HEK293 (cell line): ENCODE measurements around the gene PFKL.

Source experiments
- GLIS2 ChIP-seq: fragments of 450-650 bp; formaldehyde crosslinking; IDR thresholded peaks from 2 replicates; pipeline ENCODE4 v1.5.1; 2016; ENCODE audit warnings: missing biosample characterization, missing genetic modification characterization
- PBX3 ChIP-seq: sonication (generic); formaldehyde crosslinking; IDR thresholded peaks from 2 replicates; pipeline ENCODE4 v1.8.1; 2022; ENCODE audit warnings: mild to moderate bottlenecking, moderate library complexity, missing genetic modification reagents
- SP2 ChIP-seq: fragments of 450-650 bp; formaldehyde crosslinking; IDR thresholded peaks from 2 replicates; pipeline ENCODE4 v1.5.1; 2016; ENCODE audit warnings: missing biosample characterization, missing genetic modification characterization
- TRIM28 ChIP-seq: IDR thresholded peaks from 2 replicates; pipeline ENCODE4 v1.6.1; 2011; ENCODE audit warnings: low read length, control low read depth, borderline replicate concordance
- YY1 ChIP-seq: fragments of 450-650 bp; formaldehyde crosslinking; IDR thresholded peaks from 2 replicates; pipeline ENCODE4 v1.5.1; 2018; ENCODE audit warnings: missing biosample characterization, missing genetic modification characterization
- YY2 ChIP-seq: fragments of 450-650 bp; formaldehyde crosslinking; IDR thresholded peaks from 2 replicates; pipeline ENCODE4 v1.5.1; 2016; ENCODE audit warnings: missing biosample characterization, missing genetic modification characterization
- ZBTB26 ChIP-seq: fragments of 450-650 bp; formaldehyde crosslinking; optimal IDR thresholded peaks from 2 replicates; pipeline ENCODE3; 2016; ENCODE audit warnings: missing biosample characterization, mild to moderate bottlenecking, missing genetic modification characterization
- ZFP3 ChIP-seq: fragments of 450-650 bp; formaldehyde crosslinking; IDR thresholded peaks from 2 replicates; pipeline ENCODE4 v1.5.1; 2016; ENCODE audit warnings: low read depth, missing biosample characterization, missing genetic modification characterization
- ZNF10 ChIP-seq: fragments of 450-650 bp; formaldehyde crosslinking; IDR thresholded peaks from 2 replicates; pipeline ENCODE4 v1.5.1; 2017; ENCODE audit warnings: missing biosample characterization, missing genetic modification characterization
- ZNF2 ChIP-seq: fragments of 450-650 bp; formaldehyde crosslinking; IDR thresholded peaks from 2 replicates; pipeline ENCODE4 v1.5.1; 2016; ENCODE audit warnings: missing biosample characterization, missing genetic modification characterization
- ZNF221 ChIP-seq: fragments of 450-650 bp; formaldehyde crosslinking; IDR thresholded peaks from 2 replicates; pipeline ENCODE4 v1.5.1; 2017; ENCODE audit warnings: missing biosample characterization, missing genetic modification characterization, borderline replicate concordance
- ZNF266 ChIP-seq: fragments of 450-650 bp; formaldehyde crosslinking; IDR thresholded peaks from 2 replicates; pipeline ENCODE4 v1.5.1; 2016; ENCODE audit warnings: missing biosample characterization, missing genetic modification characterization, low read depth
- ZNF302 ChIP-seq: fragments of 450-650 bp; formaldehyde crosslinking; IDR thresholded peaks from 2 replicates; pipeline ENCODE4 v1.5.1; 2016; ENCODE audit warnings: missing biosample characterization, missing genetic modification characterization, low read depth
- ZNF423 ChIP-seq: fragments of 450-650 bp; formaldehyde crosslinking; IDR thresholded peaks from 2 replicates; pipeline ENCODE4 v1.5.1; 2016; ENCODE audit warnings: missing biosample characterization, missing genetic modification characterization
- ZNF433 ChIP-seq: fragments of 450-650 bp; formaldehyde crosslinking; IDR thresholded peaks from 2 replicates; pipeline ENCODE4 v1.5.1; 2016; ENCODE audit warnings: missing biosample characterization, missing genetic modification characterization, low read depth
- ZNF510 ChIP-seq: fragments of 450-650 bp; formaldehyde crosslinking; IDR thresholded peaks from 2 replicates; pipeline ENCODE4 v1.5.1; 2018; ENCODE audit warnings: mild to moderate bottlenecking, missing genetic modification characterization, missing biosample characterization; ENCODE audit not compliant: insufficient replicate concordance
- ZNF514 ChIP-seq: fragments of 450-650 bp; formaldehyde crosslinking; IDR thresholded peaks from 2 replicates; pipeline ENCODE4 v1.5.1; 2016; ENCODE audit warnings: missing biosample characterization, missing genetic modification characterization
- ZNF580 ChIP-seq: fragments of 450-650 bp; formaldehyde crosslinking; IDR thresholded peaks from 2 replicates; pipeline ENCODE4 v1.5.1; 2016; ENCODE audit warnings: missing biosample characterization, missing genetic modification characterization
- ZNF621 ChIP-seq: fragments of 450-650 bp; formaldehyde crosslinking; IDR thresholded peaks from 2 replicates; pipeline ENCODE4 v1.5.1; 2017; ENCODE audit warnings: missing biosample characterization, missing genetic modification characterization
- ZNF626 ChIP-seq: fragments of 450-650 bp; sonication (Bioruptor Pico); formaldehyde crosslinking; IDR thresholded peaks from 2 replicates; pipeline ENCODE4 v1.5.1; 2018; ENCODE audit warnings: missing biosample characterization, missing genetic modification characterization, inconsistent platforms
- ZNF658 ChIP-seq: fragments of 450-650 bp; formaldehyde crosslinking; IDR thresholded peaks from 2 replicates; pipeline ENCODE4; 2016; ENCODE audit warnings: missing biosample characterization, missing genetic modification characterization
- ZNF677 ChIP-seq: fragments of 450-650 bp; IDR thresholded peaks from 2 replicates; pipeline ENCODE4 v1.5.0; 2018; ENCODE audit warnings: missing biosample characterization, mild to moderate bottlenecking, missing genetic modification characterization, moderate library complexity
- ZNF701 ChIP-seq: fragments of 450-650 bp; formaldehyde crosslinking; IDR thresholded peaks from 2 replicates; pipeline ENCODE4 v1.5.1; 2016; ENCODE audit warnings: missing biosample characterization, missing genetic modification characterization
- ZNF704 ChIP-seq: fragments of 450-650 bp; formaldehyde crosslinking; IDR thresholded peaks from 2 replicates; pipeline ENCODE4 v1.5.1; 2016; ENCODE audit warnings: missing biosample characterization, missing genetic modification characterization
- ZNF747 ChIP-seq: fragments of 450-650 bp; formaldehyde crosslinking; IDR thresholded peaks from 2 replicates; pipeline ENCODE4 v1.5.1; 2016; ENCODE audit warnings: missing biosample characterization, missing genetic modification characterization
- ZNF837 ChIP-seq: fragments of 450-650 bp; formaldehyde crosslinking; IDR thresholded peaks from 2 replicates; pipeline ENCODE4 v1.5.1; 2016; ENCODE audit warnings: missing biosample characterization, missing genetic modification characterization
- ZNF843 ChIP-seq: fragments of 450-650 bp; formaldehyde crosslinking; IDR thresholded peaks from 2 replicates; pipeline ENCODE4 v1.5.1; 2016; ENCODE audit warnings: missing biosample characterization, missing genetic modification characterization
- TF ChIP-seq, protein P1 (sequence below): fragments of 450-650 bp; formaldehyde crosslinking; IDR thresholded peaks from 2 replicates; pipeline ENCODE4 v1.5.1; 2016; ENCODE audit warnings: missing biosample characterization, missing genetic modification characterization
- TF ChIP-seq, protein P2 (sequence below): fragments of 450-650 bp; formaldehyde crosslinking; IDR thresholded peaks from 2 replicates; pipeline ENCODE4 v1.5.1; 2017; ENCODE audit warnings: missing biosample characterization, missing genetic modification characterization
- TF ChIP-seq, protein P3 (sequence below): fragments of 450-650 bp; formaldehyde crosslinking; IDR thresholded peaks from 2 replicates; pipeline ENCODE4 v1.5.1; 2016; ENCODE audit warnings: missing biosample characterization, missing genetic modification characterization

PFKL gene

GRCh38 chr21:44338971-44339910 lies 39.4 kb downstream of the PFKL start, which contains the start of gene CFAP410 (continued):
- no peak for TF ChIP-seq ZNF704 (tag by site-specific recombination)
- peak; percentile 96 for TF ChIP-seq ZBTB26
- TF ChIP-seq, protein P1, sequence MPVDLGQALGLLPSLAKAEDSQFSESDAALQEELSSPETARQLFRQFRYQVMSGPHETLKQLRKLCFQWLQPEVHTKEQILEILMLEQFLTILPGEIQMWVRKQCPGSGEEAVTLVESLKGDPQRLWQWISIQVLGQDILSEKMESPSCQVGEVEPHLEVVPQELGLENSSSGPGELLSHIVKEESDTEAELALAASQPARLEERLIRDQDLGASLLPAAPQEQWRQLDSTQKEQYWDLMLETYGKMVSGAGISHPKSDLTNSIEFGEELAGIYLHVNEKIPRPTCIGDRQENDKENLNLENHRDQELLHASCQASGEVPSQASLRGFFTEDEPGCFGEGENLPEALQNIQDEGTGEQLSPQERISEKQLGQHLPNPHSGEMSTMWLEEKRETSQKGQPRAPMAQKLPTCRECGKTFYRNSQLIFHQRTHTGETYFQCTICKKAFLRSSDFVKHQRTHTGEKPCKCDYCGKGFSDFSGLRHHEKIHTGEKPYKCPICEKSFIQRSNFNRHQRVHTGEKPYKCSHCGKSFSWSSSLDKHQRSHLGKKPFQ (tag by site-specific recombination): peak; percentile 55; the same call in 1 of the 2 replicates
- TF ChIP-seq ZNF266 (tag by site-specific recombination): no peak
- no peak for TF ChIP-seq ZFP3 (tag by site-specific recombination)
- peak; percentile 72 for TF ChIP-seq ZNF10 (tag by site-specific recombination)
- TF ChIP-seq ZNF510: no peak
- 0 out of 2 replicates have a peak, but pooled peaks have one; percentile 49 for TF ChIP-seq ZNF837 (tag by site-specific recombination)
- no peak for TF ChIP-seq ZNF747 (tag by site-specific recombination)
- no peak for TF ChIP-seq ZNF843 (tag by site-specific recombination)
- TF ChIP-seq, protein P2, sequence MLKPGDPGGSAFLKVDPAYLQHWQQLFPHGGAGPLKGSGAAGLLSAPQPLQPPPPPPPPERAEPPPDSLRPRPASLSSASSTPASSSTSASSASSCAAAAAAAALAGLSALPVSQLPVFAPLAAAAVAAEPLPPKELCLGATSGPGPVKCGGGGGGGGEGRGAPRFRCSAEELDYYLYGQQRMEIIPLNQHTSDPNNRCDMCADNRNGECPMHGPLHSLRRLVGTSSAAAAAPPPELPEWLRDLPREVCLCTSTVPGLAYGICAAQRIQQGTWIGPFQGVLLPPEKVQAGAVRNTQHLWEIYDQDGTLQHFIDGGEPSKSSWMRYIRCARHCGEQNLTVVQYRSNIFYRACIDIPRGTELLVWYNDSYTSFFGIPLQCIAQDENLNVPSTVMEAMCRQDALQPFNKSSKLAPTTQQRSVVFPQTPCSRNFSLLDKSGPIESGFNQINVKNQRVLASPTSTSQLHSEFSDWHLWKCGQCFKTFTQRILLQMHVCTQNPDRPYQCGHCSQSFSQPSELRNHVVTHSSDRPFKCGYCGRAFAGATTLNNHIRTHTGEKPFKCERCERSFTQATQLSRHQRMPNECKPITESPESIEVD: no peak
- TF ChIP-seq ZNF626: no peak
- peak; percentile 77; the same call in 1 of the 2 replicates for TF ChIP-seq PBX3 (CRISPR knock-in tag)
- no peak; the same call in 1 of the 2 replicates for TF ChIP-seq TRIM28
- no peak for TF ChIP-seq ZNF621 (tag by site-specific recombination)
- TF ChIP-seq ZNF2 (tag by site-specific recombination): 0 out of 2 replicates have a peak, but pooled peaks have one; percentile 18
- peak; percentile 91 for TF ChIP-seq SP2
- TF ChIP-seq ZNF580 (tag by site-specific recombination): no peak
- no peak for TF ChIP-seq ZNF423 (tag by site-specific recombination)
- no peak for TF ChIP-seq ZNF221 (tag by site-specific recombination)
- peak; percentile 35; the same call in 1 of the 2 replicates for TF ChIP-seq GLIS2
- TF ChIP-seq ZNF514: no peak
- no peak for TF ChIP-seq ZNF701
- TF ChIP-seq, protein P3, sequence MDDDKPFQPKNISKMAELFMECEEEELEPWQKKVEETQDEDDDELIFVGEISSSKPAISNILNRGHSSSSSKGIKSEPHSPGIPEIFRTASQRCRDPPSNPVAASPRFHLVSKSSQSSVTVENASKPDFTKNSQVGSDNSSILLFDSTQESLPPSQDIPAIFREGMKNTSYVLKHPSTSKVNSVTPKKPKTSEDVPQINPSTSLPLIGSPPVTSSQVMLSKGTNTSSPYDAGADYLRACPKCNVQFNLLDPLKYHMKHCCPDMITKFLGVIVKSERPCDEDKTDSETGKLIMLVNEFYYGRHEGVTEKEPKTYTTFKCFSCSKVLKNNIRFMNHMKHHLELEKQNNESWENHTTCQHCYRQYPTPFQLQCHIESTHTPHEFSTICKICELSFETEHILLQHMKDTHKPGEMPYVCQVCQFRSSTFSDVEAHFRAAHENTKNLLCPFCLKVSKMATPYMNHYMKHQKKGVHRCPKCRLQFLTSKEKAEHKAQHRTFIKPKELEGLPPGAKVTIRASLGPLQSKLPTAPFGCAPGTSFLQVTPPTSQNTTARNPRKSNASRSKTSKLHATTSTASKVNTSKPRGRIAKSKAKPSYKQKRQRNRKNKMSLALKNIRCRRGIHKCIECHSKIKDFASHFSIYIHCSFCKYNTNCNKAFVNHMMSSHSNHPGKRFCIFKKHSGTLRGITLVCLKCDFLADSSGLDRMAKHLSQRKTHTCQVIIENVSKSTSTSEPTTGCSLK (tag by site-specific recombination): no peak
- TF ChIP-seq YY1 (tag by site-specific recombination): peak; percentile 73
- TF ChIP-seq ZNF302 (tag by site-specific recombination): no peak
- no peak for TF ChIP-seq ZNF677 (tag by site-specific recombination)
- TF ChIP-seq ZNF658 (tag by site-specific recombination): no peak
- TF ChIP-seq ZNF433 (tag by site-specific recombination): no peak
- peak; percentile 75 for TF ChIP-seq YY2
